HEK293 (cell line): ENCODE measurements around the gene PRLHR.

Experiments used
- CTCF ChIP-seq: fragments of 450-650 bp; formaldehyde crosslinking; IDR thresholded peaks from 2 replicates; pipeline ENCODE4 v1.5.1; 2016; ENCODE audit warnings: missing biosample characterization, missing genetic modification characterization
- PRDM10 ChIP-seq: fragments of 450-650 bp; formaldehyde crosslinking; IDR thresholded peaks from 2 replicates; pipeline ENCODE4 v1.5.1; 2016; ENCODE audit warnings: missing biosample characterization, missing genetic modification characterization
- ZBTB17 ChIP-seq: fragments of 450-650 bp; formaldehyde crosslinking; IDR thresholded peaks from 2 replicates; pipeline ENCODE4 v1.5.1; 2016; ENCODE audit warnings: missing biosample characterization, missing genetic modification characterization
- TF ChIP-seq, protein P1 (sequence below): fragments of 450-650 bp; formaldehyde crosslinking; IDR thresholded peaks from 2 replicates; pipeline ENCODE4 v1.5.1; 2016; ENCODE audit warnings: missing biosample characterization, missing genetic modification characterization

GRCh38 chr10:118605694-118606093 lies 10.2 kb upstream of the PRLHR start:
- TF ChIP-seq CTCF (tag by site-specific recombination) (no peak), ZBTB17 (tag by site-specific recombination) (no peak), PRDM10 (tag by site-specific recombination) (no peak)
- TF ChIP-seq, protein P1, sequence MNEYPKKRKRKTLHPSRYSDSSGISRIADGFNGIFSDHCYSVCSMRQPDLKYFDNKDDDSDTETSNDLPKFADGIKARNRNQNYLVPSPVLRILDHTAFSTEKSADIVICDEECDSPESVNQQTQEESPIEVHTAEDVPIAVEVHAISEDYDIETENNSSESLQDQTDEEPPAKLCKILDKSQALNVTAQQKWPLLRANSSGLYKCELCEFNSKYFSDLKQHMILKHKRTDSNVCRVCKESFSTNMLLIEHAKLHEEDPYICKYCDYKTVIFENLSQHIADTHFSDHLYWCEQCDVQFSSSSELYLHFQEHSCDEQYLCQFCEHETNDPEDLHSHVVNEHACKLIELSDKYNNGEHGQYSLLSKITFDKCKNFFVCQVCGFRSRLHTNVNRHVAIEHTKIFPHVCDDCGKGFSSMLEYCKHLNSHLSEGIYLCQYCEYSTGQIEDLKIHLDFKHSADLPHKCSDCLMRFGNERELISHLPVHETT (tag by site-specific recombination), result no peak
